Measurements from ENCODE around the gene MAD1L1. TPM values are rescaled to one million over a fixed set of nuclear protein-coding genes. Genes with fewer than 3 reads are reported as not detected.

The MAD1L1 gene
- total RNA-seq, 1 donor from 2014 or later: 32.7 TPM

DNA sequence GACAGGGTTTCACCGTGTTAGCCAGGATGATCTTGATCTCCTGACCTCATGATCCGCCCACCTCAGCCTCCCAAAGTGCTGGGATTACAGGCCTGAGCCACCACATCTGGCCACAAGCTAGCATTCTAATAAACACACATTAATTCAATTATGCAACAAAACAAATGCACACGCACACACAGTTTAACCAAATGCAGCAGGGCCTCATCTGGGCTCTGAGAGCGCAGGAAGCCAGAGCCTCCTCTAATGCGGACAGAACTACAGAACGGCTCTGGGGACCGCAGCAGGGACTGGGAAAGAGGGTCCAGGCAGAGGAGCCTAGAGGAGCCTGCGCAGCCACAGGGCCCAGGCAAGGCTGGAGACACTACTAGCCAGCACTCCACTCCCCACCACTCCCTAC lies 3.8 kb downstream of the MAD1L1 start:
- H3K9me3 Mint-ChIP-seq (ENCODE audit: unreplicated experiment): no peaks in the 10 kb centered on the region
- no peaks in the 10 kb centered on the region for H3K27me3 Mint-ChIP-seq (ENCODE audit: unreplicated experiment)
- TF ChIP-seq, protein P1, sequence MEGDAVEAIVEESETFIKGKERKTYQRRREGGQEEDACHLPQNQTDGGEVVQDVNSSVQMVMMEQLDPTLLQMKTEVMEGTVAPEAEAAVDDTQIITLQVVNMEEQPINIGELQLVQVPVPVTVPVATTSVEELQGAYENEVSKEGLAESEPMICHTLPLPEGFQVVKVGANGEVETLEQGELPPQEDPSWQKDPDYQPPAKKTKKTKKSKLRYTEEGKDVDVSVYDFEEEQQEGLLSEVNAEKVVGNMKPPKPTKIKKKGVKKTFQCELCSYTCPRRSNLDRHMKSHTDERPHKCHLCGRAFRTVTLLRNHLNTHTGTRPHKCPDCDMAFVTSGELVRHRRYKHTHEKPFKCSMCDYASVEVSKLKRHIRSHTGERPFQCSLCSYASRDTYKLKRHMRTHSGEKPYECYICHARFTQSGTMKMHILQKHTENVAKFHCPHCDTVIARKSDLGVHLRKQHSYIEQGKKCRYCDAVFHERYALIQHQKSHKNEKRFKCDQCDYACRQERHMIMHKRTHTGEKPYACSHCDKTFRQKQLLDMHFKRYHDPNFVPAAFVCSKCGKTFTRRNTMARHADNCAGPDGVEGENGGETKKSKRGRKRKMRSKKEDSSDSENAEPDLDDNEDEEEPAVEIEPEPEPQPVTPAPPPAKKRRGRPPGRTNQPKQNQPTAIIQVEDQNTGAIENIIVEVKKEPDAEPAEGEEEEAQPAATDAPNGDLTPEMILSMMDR (IDR thresholded peaks at IDR 0.05): no peak
- no peak overlapping the region for H3K4me3 Mint-ChIP-seq (ENCODE audit: unreplicated experiment)
- DNase-seq (ENCODE audit: extremely low spot score, unreplicated experiment): no peak
- no peak overlapping the region for H3K27ac Mint-ChIP-seq (ENCODE audit: unreplicated experiment)
- peaks cover 18% of the 10 kb centered on the region for H3K36me3 Mint-ChIP-seq (ENCODE audit: unreplicated experiment)
- H3K4me1 Mint-ChIP-seq (ENCODE audit: unreplicated experiment): peaks cover 14% of the 10 kb centered on the region

DNA sequence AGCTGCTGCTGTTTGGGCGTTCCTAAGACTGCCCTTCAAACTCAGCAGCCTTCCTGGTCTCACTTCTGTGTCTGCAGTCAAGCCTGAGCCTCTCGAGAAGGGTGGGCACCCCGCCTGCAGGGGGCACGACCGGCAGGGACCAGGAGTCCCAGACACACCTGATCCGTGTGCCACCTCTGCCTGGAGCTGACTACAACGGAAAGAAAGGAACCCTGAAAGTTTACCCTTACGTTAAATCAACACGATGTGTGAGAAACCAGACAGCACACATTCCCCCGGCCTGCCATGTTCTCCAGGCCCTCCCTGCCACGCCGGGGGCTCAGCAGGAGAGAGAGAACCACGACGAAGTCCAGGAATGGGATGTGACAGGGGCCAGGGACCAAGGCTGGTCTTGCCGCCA lies 5.0 kb downstream of the MAD1L1 start:
- no peak overlapping the region for H3K27ac Mint-ChIP-seq (ENCODE audit: unreplicated experiment)
- H3K4me3 Mint-ChIP-seq (ENCODE audit: unreplicated experiment): no peak overlapping the region
- TF ChIP-seq, protein P1 (IDR thresholded peaks at IDR 0.05): no peak
- DNase-seq (ENCODE audit: extremely low spot score, unreplicated experiment): no peak
- H3K9me3 Mint-ChIP-seq (ENCODE audit: unreplicated experiment): no peaks in the 10 kb centered on the region
- H3K27me3 Mint-ChIP-seq (ENCODE audit: unreplicated experiment): no peaks in the 10 kb centered on the region
- peaks cover 8% of the 10 kb centered on the region for H3K4me1 Mint-ChIP-seq (ENCODE audit: unreplicated experiment)
- H3K36me3 Mint-ChIP-seq (ENCODE audit: unreplicated experiment): peaks cover 20% of the 10 kb centered on the region

DNA sequence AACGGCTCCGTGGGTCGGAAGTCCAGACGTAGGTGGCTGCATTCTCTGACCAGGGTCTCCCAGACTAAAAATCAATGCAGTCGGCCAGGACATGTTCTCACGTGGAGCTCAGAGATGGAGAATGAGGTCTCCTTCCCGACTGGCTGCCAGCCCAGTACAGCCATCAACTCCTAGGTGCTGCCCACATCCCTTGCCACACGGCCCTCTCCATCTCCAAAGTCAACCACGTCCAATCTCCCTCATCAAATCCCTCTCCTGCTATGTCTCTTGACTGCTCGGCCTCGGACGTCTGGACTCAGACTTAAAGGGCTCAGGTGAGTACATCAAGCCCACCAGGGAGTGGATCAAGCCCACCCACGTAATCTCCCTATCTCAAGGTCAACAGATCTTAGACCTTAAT lies 6.9 kb downstream of the MAD1L1 start:
- Mint-ChIP-seq H3K9me3 (ENCODE audit: unreplicated experiment) (no peaks in the 10 kb centered on the region), H3K4me3 (ENCODE audit: unreplicated experiment) (no peak overlapping the region), H3K27ac (ENCODE audit: unreplicated experiment) (no peak overlapping the region), H3K27me3 (ENCODE audit: unreplicated experiment) (no peaks in the 10 kb centered on the region), H3K36me3 (ENCODE audit: unreplicated experiment) (peaks cover 28% of the 10 kb centered on the region), H3K4me1 (ENCODE audit: unreplicated experiment) (no peaks in the 10 kb centered on the region)
- no peak for DNase-seq (ENCODE audit: extremely low spot score, unreplicated experiment)
- TF ChIP-seq, protein P1 (IDR thresholded peaks at IDR 0.05): no peak

DNA sequence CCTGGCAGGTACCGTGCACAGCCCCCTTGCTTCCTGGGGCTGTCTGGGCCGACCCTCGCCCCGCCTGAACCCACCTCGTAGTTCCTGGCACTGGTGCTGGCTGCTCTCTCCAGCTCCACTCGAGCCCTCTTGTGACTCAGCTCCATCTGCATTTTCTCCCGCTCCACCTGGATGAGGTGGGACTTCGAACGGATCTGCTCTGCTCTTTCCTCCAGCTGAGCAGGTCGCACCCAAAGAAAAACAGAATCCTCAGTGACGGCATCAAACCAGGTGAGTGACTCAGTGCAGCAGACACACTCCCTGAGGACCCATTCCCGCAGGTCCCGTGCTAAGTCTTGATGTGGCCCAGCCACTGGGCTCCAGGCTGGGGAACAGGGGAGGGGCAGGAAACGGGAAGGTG lies 7.4 kb downstream of the MAD1L1 start:
- Mint-ChIP-seq H3K27ac (ENCODE audit: unreplicated experiment) (no peak overlapping the region), H3K9me3 (ENCODE audit: unreplicated experiment) (no peaks in the 10 kb centered on the region), H3K4me1 (ENCODE audit: unreplicated experiment) (no peaks in the 10 kb centered on the region), H3K27me3 (ENCODE audit: unreplicated experiment) (no peaks in the 10 kb centered on the region), H3K36me3 (ENCODE audit: unreplicated experiment) (peaks cover 28% of the 10 kb centered on the region), H3K4me3 (ENCODE audit: unreplicated experiment) (no peak overlapping the region)
- TF ChIP-seq, protein P1 (IDR thresholded peaks at IDR 0.05): no peak
- no peak for DNase-seq (ENCODE audit: extremely low spot score, unreplicated experiment)

DNA sequence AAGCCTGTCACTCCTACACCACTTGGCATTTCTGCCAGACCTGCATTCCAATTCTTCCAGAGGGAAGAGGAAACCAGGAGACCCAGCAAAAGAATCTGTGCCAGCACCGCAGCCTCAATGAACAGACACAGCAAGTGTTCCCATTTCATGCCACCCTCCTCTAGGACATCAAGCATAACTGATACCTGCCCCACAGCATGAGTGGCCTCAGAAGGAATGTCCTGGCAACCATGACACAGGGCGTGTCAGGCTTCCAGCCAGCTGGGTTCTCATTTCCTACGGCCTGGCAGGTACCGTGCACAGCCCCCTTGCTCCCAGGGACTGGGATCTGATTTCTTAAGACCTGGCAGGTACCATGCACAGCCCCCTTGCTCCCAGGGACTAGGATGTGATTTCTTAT lies 7.8 kb downstream of the MAD1L1 start:
- TF ChIP-seq, protein P1 (IDR thresholded peaks at IDR 0.05): no peak
- Mint-ChIP-seq H3K4me1 (ENCODE audit: unreplicated experiment) (no peaks in the 10 kb centered on the region), H3K9me3 (ENCODE audit: unreplicated experiment) (no peaks in the 10 kb centered on the region), H3K36me3 (ENCODE audit: unreplicated experiment) (peaks cover 28% of the 10 kb centered on the region), H3K4me3 (ENCODE audit: unreplicated experiment) (no peak overlapping the region), H3K27me3 (ENCODE audit: unreplicated experiment) (no peaks in the 10 kb centered on the region), H3K27ac (ENCODE audit: unreplicated experiment) (no peak overlapping the region)
- DNase-seq (ENCODE audit: extremely low spot score, unreplicated experiment): no peak

All from osteocyte (in vitro differentiated cells).